Measurements from ENCODE around the gene TMEM108. TPM values are rescaled to one million over a fixed set of nuclear protein-coding genes. Genes with fewer than 3 reads are reported as not detected.

The TMEM108 gene
- total RNA-seq, 2 experiments from 2014 or later, result not detected

DNA sequence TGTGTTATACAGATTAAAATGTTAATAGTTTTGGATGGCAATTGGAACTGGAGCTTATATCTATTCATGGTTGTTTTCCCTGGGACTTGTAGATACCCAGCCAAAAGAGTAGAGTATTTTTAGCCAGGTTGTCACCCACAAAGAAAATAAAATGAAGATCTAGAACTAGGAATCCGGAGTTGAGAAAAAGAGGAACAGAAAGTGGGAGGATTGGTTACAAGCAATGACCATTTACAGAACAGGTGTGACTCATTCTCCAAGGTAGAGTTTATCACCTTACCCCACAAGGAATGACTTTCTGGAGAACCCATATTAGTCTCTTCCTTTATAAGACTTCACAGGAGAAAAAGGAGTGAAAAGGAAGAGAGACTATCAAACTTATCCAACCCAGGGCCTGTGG is 99.8 kb downstream of the TMEM108 start:
- Histone ChIP-seq H3K9me3 (ENCODE audit: low read length) (no peaks in the 10 kb centered on the region), H3K36me3 (ENCODE audit: insufficient read depth, low read length) (no peaks in the 10 kb centered on the region), H2AFZ (ENCODE audit: low read length) (no peak overlapping the region), H3K9me2 (ENCODE audit: insufficient read depth, low read length) (no peaks in the 10 kb centered on the region), H3K27ac (ENCODE audit: low read depth, low read length, poor library complexity, severe bottlenecking) (no peak overlapping the region), H3K4me2 (ENCODE audit: low read length) (no peak overlapping the region), H3K4me1 (ENCODE audit: insufficient read depth, low read length, poor library complexity, severe bottlenecking) (no peaks in the 10 kb centered on the region), H3K79me2 (ENCODE audit: insufficient read depth, low read depth, low read length) (no peaks in the 10 kb centered on the region), H3K4me3 (ENCODE audit: low read depth, low read length, poor library complexity, severe bottlenecking) (no peak overlapping the region), H4K20me1 (ENCODE audit: insufficient read depth, low read length) (no peaks in the 10 kb centered on the region)
- no TSS peak for BruUV-seq (replicated peaks)
- CTCF ChIA-PET (ENCODE audit: unreplicated experiment), result no interaction called here
- DNase-seq (ENCODE audit: low spot score), result peak; percentile 12
- intact Hi-C loops (cut with micrococcal nuclease; ENCODE audit: unreplicated experiment), result no loop called here
- TF ChIP-seq, protein P1, sequence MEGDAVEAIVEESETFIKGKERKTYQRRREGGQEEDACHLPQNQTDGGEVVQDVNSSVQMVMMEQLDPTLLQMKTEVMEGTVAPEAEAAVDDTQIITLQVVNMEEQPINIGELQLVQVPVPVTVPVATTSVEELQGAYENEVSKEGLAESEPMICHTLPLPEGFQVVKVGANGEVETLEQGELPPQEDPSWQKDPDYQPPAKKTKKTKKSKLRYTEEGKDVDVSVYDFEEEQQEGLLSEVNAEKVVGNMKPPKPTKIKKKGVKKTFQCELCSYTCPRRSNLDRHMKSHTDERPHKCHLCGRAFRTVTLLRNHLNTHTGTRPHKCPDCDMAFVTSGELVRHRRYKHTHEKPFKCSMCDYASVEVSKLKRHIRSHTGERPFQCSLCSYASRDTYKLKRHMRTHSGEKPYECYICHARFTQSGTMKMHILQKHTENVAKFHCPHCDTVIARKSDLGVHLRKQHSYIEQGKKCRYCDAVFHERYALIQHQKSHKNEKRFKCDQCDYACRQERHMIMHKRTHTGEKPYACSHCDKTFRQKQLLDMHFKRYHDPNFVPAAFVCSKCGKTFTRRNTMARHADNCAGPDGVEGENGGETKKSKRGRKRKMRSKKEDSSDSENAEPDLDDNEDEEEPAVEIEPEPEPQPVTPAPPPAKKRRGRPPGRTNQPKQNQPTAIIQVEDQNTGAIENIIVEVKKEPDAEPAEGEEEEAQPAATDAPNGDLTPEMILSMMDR (conservative IDR thresholded peaks at IDR 0.05; ENCODE audit: low read length), result no peak
- TF ChIP-seq EZH2phosphoT487 (IDR thresholded peaks at IDR 0.05; ENCODE audit: borderline replicate concordance, low read depth, low read length), result no peak
- POLR2A ChIA-PET, result interaction anchor here (0.7 kb wide), 1 partner anchor 162 kb away, joined by 3 read pairs; no protein-coding TSS in a partner anchor

DNA sequence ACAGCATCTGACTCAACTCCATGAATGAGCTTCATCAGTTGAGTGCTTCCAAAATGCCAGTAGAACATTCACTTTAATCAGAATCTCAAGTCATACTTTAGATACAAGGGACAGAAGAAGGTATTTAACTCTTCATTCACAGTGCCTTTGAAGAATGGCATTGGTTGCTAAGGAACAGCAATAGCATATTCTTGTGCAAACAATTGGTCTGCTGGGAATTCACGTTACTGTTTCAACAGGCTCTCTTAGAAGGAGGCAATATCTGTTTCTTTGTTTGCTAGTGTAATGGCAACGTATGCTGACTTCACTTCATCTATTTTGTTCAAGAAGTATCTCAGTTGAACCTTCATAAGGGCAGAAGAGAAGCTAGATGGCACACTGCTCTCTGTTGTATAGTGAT is 113.9 kb downstream of the TMEM108 start:
- H3K4me1 ChIP-seq (ENCODE audit: insufficient read depth, low read length, poor library complexity, severe bottlenecking), result no peaks in the 10 kb centered on the region
- ChIA-PET POLR2A (interaction anchor here (0.6 kb wide), 1 partner anchor 103 kb away, joined by 4 read pairs; no protein-coding TSS in a partner anchor), CTCF (ENCODE audit: unreplicated experiment) (no interaction called here)
- no TSS peak for BruUV-seq (replicated peaks)
- no peak overlapping the region for H3K4me3 ChIP-seq (ENCODE audit: low read depth, low read length, poor library complexity, severe bottlenecking)
- intact Hi-C loops (cut with micrococcal nuclease; ENCODE audit: unreplicated experiment), result no loop called here
- no peaks in the 10 kb centered on the region for H3K9me3 ChIP-seq (ENCODE audit: low read length)
- no peak overlapping the region for H3K27ac ChIP-seq (ENCODE audit: low read depth, low read length, poor library complexity, severe bottlenecking)
- no peaks in the 10 kb centered on the region for H3K9me2 ChIP-seq (ENCODE audit: insufficient read depth, low read length)
- no peak overlapping the region for H2AFZ ChIP-seq (ENCODE audit: low read length)
- no peaks in the 10 kb centered on the region for H3K36me3 ChIP-seq (ENCODE audit: insufficient read depth, low read length)
- DNase-seq (ENCODE audit: low spot score), result no peak
- no peak overlapping the region for H3K4me2 ChIP-seq (ENCODE audit: low read length)
- TF ChIP-seq, protein P1 (conservative IDR thresholded peaks at IDR 0.05; ENCODE audit: low read length), result no peak
- no peak for TF ChIP-seq EZH2phosphoT487 (IDR thresholded peaks at IDR 0.05; ENCODE audit: borderline replicate concordance, low read depth, low read length)
- H3K79me2 ChIP-seq (ENCODE audit: insufficient read depth, low read depth, low read length), result no peaks in the 10 kb centered on the region; the same call in 1 of the 2 replicates
- no peaks in the 10 kb centered on the region for H4K20me1 ChIP-seq (ENCODE audit: insufficient read depth, low read length)

DNA sequence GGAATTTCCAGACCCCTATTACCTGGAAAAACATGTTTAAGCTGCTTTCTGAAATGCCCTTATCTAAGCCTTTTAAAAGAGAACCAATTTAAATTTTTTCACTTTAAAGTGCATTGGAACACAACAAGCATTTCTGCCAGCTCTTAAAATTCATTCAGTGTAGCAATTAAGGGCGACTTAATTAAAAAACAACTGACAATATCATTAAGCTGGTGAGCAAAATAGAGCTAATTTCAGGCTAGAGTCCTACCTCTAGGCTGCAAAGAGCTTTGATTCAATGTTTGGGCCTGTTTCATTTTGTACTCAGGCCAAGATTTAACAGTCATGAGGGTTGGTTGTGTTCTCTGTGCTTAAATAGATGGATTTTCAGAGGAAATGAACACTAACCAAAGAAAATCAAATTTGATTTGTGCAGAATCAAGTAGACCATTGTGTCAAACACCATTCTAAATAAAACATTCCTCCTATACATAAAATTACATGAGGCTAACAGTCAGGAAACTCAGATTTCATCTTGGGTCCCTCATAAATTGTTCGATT is 114.6 kb downstream of the TMEM108 start:
- Histone ChIP-seq H3K36me3 (ENCODE audit: insufficient read depth, low read length) (no peaks in the 10 kb centered on the region), H3K4me2 (ENCODE audit: low read length) (no peak overlapping the region), H3K4me1 (ENCODE audit: insufficient read depth, low read length, poor library complexity, severe bottlenecking) (no peaks in the 10 kb centered on the region), H3K9me3 (ENCODE audit: low read length) (no peaks in the 10 kb centered on the region), H3K9me2 (ENCODE audit: insufficient read depth, low read length) (no peaks in the 10 kb centered on the region), H3K27ac (ENCODE audit: low read depth, low read length, poor library complexity, severe bottlenecking) (no peak overlapping the region), H3K79me2 (ENCODE audit: insufficient read depth, low read depth, low read length) (no peaks in the 10 kb centered on the region; the same call in 1 of the 2 replicates), H4K20me1 (ENCODE audit: insufficient read depth, low read length) (no peaks in the 10 kb centered on the region), H3K4me3 (ENCODE audit: low read depth, low read length, poor library complexity, severe bottlenecking) (no peak overlapping the region), H2AFZ (ENCODE audit: low read length) (no peak overlapping the region)
- BruUV-seq (replicated peaks), result no TSS peak
- intact Hi-C loops (cut with micrococcal nuclease; ENCODE audit: unreplicated experiment), result no loop called here
- TF ChIP-seq, protein P1 (conservative IDR thresholded peaks at IDR 0.05; ENCODE audit: low read length), result no peak
- no peak for TF ChIP-seq EZH2phosphoT487 (IDR thresholded peaks at IDR 0.05; ENCODE audit: borderline replicate concordance, low read depth, low read length)
- CTCF ChIA-PET (ENCODE audit: unreplicated experiment), result no interaction called here
- POLR2A ChIA-PET, result interaction anchor here (0.6 kb wide), 1 partner anchor 270 kb away, joined by 3 read pairs; no protein-coding TSS in a partner anchor
- no peak for DNase-seq (ENCODE audit: low spot score)
